Measurements from ENCODE around the gene NHLRC3.
"Not testable (repeated sequence)": the region's sequence is repeated elsewhere in the genome, so short reads cannot be mapped to it uniquely, and the experiment has no call there.

The NHLRC3 gene, protein sequence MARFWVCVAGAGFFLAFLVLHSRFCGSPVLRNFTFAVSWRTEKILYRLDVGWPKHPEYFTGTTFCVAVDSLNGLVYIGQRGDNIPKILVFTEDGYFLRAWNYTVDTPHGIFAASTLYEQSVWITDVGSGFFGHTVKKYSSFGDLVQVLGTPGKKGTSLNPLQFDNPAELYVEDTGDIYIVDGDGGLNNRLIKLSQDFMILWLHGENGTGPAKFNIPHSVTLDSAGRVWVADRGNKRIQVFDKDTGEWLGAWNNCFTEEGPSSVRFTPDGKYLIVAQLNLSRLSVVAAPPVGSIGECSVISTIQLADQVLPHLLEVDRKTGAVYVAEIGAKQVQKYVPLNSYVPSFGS

DNA sequence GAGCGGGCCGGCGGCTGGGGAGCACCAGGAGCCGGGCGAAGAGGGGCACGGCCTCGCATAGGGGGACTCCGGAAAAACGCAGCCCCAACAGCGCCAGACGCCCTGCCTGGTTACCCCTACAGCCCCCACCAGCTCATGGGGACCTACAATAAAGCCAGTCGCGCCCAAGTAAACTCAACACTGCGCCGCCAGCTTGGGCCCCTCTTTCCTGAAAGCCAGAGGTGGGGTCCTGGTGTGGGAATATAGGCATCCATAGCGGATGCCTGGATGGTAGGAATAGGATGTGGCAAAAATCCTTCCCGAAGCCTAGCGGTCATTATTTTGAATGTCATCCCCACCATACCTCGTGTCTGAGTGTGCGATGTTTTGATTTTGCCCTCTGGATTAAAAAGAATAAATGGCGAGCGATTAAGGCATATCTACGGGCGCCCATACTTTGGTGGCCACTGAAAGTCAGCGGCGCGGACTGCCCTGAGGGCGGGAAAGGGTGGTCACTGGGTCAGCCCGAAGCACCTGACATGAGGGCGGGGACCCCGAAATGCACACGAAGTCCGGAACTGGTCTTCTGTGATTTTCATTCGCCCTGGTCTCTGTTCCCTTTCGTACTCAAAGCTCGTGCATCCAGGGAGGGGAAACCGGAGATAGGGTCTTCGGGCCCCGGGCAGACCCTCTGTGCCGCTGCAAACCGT, at the start of gene NHLRC3, which contains the start of gene PROSER1:
TSS of gene NHLRC3 (plus strand) at position 577 of the 689 bp plus-strand sequence. CDS start 184 bp downstream, outside the sequence.
TSS of gene PROSER1 (minus strand) at position 210 of the 689 bp plus-strand sequence. CDS start 847 bp downstream, outside the sequence.
- DNase-seq = peak; percentile 84 to 86

DNA sequence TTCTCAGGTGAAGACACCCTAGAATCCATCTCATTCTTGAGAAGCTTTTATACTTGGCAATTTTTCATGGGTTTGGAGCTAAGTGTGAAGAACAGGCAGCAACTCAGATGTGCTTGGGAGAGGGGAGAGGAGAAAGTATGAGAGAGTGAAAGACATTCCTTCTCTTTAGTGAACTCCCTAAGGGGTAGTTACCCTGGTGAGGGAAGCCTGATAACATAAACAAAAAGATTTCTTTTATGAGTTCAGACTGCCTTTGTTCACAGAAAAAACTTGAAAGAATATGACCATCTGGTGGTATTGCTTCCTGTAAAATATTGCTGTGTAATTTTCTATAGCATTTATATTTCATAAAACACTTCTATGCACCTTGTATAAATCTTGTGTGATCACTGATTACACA, 47.6 kb upstream of the NHLRC3 start, which contains the start of gene STOML3:
TSS of gene STOML3 (minus strand) at position 139 of the 400 bp plus-strand sequence. CDS start at position 29, 110 bp downstream.
- DNase-seq = no peak

- no peak for DNase-seq
Measured at GRCh38 chr13:38993381-38993780, 44.9 kb upstream of the NHLRC3 start.

- DNase-seq = no peak
Measured at GRCh38 chr13:38998739-38999138, 39.5 kb upstream of the NHLRC3 start.

- DNase-seq = not testable (repeated sequence)
Measured at GRCh38 chr13:39006371-39007111, 31.7 kb upstream of the NHLRC3 start.

DNA sequence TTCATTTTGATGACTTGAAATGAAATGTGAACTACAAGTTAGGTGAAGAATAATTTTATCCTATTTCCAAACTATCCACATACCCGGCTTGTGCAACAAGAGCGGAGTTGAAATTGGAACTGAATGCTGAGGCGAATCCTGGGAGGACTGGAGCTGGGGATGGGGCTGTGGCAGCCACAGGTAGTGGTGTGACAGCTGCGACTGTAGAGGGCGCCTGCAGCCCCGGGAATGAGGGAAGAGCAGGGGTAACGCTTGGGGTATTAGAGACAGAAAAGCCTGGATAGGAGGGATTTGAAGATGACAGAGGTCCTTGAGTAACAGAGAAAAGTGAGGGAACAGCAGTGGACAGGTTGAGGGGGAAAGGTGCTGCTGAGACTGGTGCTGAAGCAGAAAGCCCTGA, 25.6 kb upstream of the NHLRC3 start:
- no peak for DNase-seq

DNA sequence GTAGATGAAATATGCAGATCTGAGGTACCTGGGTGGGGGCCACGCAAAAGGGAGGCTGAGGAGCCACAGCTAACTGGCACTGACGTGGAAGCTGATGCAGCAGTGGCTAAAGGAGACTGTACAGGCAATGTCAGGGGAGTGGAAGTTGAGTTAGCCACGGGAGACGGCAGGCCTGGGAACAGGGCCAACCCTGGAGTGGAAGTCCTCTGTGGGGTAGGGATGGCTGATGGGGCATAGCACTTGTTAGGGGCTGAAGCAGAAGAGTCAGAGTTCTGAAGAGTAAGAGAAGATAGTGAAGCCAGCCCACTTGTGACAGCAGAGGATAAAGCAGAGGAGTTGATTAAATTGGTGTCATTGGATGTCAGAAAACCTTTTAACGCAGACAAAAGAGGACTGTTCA, 24.8 kb upstream of the NHLRC3 start:
- DNase-seq = no peak

- DNase-seq = no peak
Measured at GRCh38 chr13:39016087-39016486, 22.2 kb upstream of the NHLRC3 start.

GRCh38 chr13:39016787-39017186, 21.5 kb upstream of the NHLRC3 start:
- DNase-seq = no peak

- DNase-seq = no peak
Measured at GRCh38 chr13:39020853-39021462, 17.3 kb upstream of the NHLRC3 start.

DNA sequence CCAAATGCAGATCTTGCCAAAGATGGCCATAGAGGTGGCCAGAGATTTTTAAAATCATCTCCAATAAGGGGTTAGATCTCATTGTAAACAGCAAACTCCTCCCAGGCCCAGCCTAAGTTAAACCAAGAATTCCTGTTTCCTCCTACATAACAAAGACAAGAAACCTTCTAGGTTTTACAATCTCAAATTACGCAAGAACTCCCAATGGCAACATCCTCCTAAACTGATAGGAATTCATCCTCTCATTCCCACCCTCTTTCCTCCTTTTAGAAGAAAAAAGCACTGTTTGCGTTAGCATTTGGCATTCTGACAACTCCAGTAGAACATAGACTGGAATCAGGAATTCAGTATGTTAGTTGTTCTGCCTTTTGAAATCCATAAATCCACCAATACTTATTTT, 14.9 kb upstream of the NHLRC3 start:
- DNase-seq = no peak

DNA sequence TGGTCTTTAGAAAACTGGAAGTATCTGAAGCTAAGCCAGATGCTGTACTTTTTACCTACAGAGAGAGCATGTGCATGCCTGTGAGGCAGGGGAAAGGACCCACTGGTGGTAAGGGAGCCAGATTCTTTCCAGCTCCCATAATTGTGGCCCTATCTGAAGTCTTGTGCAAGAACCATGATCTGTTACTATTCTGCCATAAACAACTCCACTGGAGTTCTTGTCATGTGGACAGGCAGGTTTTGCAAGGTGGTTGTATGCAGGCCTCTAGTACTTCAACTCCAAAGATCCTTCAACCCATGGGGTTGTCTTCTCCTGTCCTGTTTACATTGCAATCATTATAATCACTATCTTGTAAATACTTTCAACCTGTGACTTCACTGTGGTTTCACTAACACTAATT, 14.5 kb upstream of the NHLRC3 start:
- DNase-seq = no peak

- DNase-seq = no peak
Measured at GRCh38 chr13:39025433-39025839, 12.8 kb upstream of the NHLRC3 start.

DNA sequence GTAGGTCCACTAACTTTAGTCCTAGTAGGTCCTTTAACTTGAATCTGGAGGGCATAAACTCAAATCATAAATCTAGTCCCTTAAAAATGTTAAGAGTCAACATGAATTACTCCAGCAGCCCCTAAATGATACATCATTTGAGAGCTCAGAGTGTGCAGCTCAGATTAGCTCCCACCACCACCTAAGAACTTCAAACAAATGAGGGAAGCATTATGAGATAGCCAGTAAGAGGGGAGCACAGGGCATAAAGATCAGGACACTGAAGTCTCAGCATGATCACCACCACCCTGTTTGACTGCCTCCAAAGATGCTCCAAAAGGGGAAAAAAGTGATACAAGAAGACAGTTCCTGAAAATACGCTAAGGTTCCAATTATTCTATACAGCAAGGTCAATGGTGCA, 6.1 kb upstream of the NHLRC3 start:
- DNase-seq = no peak

DNA sequence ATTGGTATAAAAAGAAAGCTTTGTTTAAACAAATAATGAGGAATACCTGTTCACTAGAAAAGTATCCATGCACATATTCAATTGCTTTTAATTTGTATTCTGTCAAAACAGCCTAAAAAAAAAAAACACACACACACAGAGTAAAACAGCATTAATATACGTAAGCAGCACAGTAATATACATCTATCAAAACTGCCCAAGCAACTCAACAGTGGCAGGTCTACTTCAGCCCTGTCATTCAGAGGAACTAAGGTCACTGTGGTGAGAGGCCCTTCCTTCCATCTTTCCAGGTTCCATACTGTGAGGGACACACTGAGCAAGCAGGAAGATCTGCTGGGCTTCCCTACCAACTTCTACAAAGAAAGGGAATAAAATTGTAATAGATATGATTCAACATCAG, 4.2 kb upstream of the NHLRC3 start:
- no peak for DNase-seq

DNA sequence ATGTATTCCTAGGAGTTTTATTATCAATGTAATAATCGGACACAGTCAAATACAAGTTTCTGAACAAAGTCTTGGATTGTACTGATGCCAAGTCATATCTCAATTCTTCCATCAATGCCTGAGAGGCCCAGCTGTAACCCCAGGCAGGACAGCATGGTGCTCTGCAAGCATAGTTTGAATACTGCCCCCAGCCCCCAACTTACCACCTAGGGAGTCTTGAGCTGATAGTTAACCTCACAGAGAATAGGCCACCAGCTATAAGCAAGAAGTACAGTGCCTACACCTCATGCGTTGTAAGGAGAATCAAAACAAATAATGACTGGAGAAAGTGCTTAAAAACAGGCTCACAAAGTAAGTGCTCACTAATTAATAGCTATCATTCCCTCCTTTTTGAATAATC, 3.1 kb upstream of the NHLRC3 start:
- no peak for DNase-seq

GRCh38 chr13:39035799-39036198, 2.5 kb upstream of the NHLRC3 start:
- DNase-seq = no peak

DNA sequence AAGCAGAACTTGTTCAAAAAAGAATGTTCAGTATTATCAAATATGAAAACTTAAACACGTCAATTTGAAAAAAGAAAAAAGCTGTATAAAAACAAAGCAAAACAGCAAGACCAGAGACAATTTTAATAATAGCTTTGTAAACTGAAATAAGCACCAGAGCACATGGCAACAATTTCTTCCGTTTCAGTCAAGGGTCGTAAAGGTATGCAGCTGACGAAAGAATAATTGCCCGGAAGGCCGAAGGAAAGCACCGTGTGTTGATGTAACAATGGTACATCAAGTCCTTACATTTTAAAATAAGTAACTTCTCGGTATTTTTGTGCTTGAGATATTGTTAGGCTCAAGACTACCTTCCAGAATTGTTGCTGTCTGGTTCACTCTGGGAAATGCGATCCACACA, 2.0 kb upstream of the NHLRC3 start:
- DNase-seq = no peak

GRCh38 chr13:39037410-39037879, 811 bp upstream of the NHLRC3 start:
- DNase-seq = no peak

GRCh38 chr13:39038569-39039030, 344 bp downstream of the NHLRC3 start:
- peak; percentile 18 to 44 for DNase-seq

DNA sequence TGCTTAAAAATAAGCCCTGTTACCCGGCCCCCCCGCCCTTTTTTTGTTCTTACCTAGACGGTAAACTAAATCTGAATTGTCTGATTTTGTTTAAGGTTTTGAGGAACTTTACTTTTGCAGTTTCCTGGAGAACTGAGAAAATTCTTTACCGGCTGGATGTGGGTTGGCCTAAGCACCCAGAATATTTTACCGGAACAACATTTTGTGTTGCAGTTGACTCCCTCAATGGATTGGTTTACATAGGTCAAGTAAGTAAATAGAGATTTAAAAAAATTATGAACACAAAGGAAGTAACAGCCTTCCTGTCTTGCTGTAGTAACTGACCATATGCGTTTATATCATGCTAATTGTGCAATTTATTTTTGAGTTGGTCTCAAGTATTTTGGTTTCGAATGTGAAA, 785 bp downstream of the NHLRC3 start:
- DNase-seq = peak; percentile 37 to 40

DNA sequence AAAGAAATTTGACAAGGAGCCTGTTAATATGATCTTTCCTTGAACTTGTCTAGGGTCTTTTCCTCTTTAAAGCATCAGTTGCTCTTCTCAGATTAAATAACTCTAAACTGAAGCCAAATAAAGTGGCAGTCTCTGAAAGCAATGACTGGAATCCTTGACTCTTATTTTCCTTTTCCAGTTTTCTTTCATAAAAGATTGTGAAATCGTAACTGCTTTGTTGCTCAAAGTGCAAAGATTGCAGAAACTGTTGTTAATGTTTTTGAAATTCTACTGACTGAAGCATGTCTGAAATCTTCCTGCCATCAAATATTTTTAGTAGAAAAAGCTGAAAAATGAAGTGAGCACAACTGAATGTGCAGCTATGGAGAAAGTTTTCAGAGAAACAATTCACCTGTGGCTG, 1.9 kb downstream of the NHLRC3 start:
- peak; percentile 25 to 52 for DNase-seq

DNA sequence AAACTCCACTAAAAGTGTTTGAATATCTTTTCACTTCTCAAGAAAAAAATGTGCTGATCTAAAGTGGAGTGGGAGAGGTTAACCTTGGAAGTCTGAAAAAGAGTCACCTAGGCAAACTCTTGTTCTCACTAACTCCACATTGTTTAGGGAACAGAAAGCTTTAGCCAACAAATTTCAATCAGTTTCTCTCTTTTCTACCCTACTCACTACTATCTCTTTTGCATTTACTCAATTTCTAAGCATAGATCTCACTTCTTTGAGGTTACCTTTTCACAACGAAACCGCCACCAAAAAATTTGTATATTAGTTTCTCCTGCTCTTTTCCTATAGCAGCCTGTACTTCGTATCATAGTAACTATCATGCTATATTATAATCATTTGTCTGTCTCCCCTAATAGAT, 6.3 kb downstream of the NHLRC3 start:
- no peak for DNase-seq
